AG20443 (cell line): ENCODE data around the gene FAM184A.
"Not testable (repeated sequence)": the region's sequence is repeated elsewhere in the genome, so short reads cannot be mapped to it uniquely, and the experiment has no call there.

Experiments
- DNase-seq: peaks from one replicate; pipeline ENCODE4 v3.0.0; 2012; ENCODE audit warnings: low spot score, mixed read lengths

FAM184A gene

GRCh38 chr6:119020597-119021561, 57.6 kb downstream of the FAM184A start:
- DNase-seq, result no peak

GRCh38 chr6:119015165-119015564, 63.3 kb downstream of the FAM184A start:
- DNase-seq, result not testable (repeated sequence)

GRCh38 chr6:119012521-119012920, 65.9 kb downstream of the FAM184A start:
- DNase-seq, result no peak

- DNase-seq, result not testable (repeated sequence)
Measured at GRCh38 chr6:119009266-119009665, 69.2 kb downstream of the FAM184A start.

- no peak for DNase-seq
Measured at GRCh38 chr6:119006974-119007373, 71.5 kb downstream of the FAM184A start.

- no peak for DNase-seq
Measured at GRCh38 chr6:119002069-119002468, 76.4 kb downstream of the FAM184A start.

GRCh38 chr6:118999494-119000040, 78.9 kb downstream of the FAM184A start:
- no peak for DNase-seq

GRCh38 chr6:118997426-118997825, 81.0 kb downstream of the FAM184A start:
- DNase-seq, result not testable (repeated sequence)

- no peak for DNase-seq
Measured at GRCh38 chr6:118996289-118996820, 82.1 kb downstream of the FAM184A start.

GRCh38 chr6:118993803-118994251, 84.6 kb downstream of the FAM184A start:
- no peak for DNase-seq

GRCh38 chr6:118993358-118993757, 85.1 kb downstream of the FAM184A start:
- DNase-seq, result no peak

GRCh38 chr6:118992186-118992795, 86.2 kb downstream of the FAM184A start:
- DNase-seq, result no peak

- no peak for DNase-seq
Measured at GRCh38 chr6:118986312-118986711, 92.2 kb downstream of the FAM184A start.

- no peak for DNase-seq
Measured at GRCh38 chr6:118985123-118985830, 93.2 kb downstream of the FAM184A start.

- DNase-seq, result no peak
Measured at GRCh38 chr6:118984342-118984741, 94.1 kb downstream of the FAM184A start.

- no peak for DNase-seq
Measured at GRCh38 chr6:118982575-118982911, 95.9 kb downstream of the FAM184A start.

- DNase-seq, result no peak
Measured at GRCh38 chr6:118981884-118982574, 96.4 kb downstream of the FAM184A start.

GRCh38 chr6:118980063-118980462, 98.4 kb downstream of the FAM184A start:
- DNase-seq, result no peak

GRCh38 chr6:118974790-118975189, 103.7 kb downstream of the FAM184A start:
- DNase-seq, result no peak

- DNase-seq, result no peak
Measured at GRCh38 chr6:118971682-118972081, 106.8 kb downstream of the FAM184A start.

- no peak for DNase-seq
Measured at GRCh38 chr6:118970866-118971265, 107.6 kb downstream of the FAM184A start.
